Stimulated activated CD4-positive, alpha-beta T cell treated with anti-CD3 and anti-CD28 coated beads, Interleukin-1b, Interleukin-23, amount 100 ng/mL, for 4 hours (primary cell): ENCODE data around the gene DLGAP1.

Experiments
- DNase-seq, 2 donors: peaks; one replicate each; pipeline ENCODE4 v3.0.0-alpha.2; 2020; ENCODE audit warnings: low read depth in 2 of 2

The DLGAP1 gene

GRCh38 chr18:3538954-3539617 is 916.0 kb downstream of the DLGAP1 start:
- DNase-seq, result no peak

GRCh38 chr18:3538456-3538855 is 916.7 kb downstream of the DLGAP1 start:
- DNase-seq, result no peak

DNA sequence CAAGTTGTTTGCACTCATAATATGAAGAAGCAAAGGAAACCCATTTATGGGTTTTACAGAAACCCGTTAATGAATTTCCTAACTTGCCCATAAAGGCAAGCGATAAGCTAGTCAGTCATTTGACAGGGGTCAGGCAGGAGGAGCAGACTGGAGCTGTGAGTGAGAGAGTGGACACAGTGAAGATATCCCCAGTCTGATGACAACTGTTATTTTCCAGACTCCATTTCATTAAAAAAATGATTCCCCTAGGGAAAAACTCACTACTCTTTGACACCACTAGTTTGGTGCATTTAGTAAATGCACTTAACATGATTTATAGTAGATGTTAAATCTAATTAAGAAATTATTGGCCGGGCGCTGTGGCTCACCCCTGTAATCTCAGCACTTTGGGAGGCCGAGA is 924.3 kb downstream of the DLGAP1 start:
- no peak for DNase-seq

DNA sequence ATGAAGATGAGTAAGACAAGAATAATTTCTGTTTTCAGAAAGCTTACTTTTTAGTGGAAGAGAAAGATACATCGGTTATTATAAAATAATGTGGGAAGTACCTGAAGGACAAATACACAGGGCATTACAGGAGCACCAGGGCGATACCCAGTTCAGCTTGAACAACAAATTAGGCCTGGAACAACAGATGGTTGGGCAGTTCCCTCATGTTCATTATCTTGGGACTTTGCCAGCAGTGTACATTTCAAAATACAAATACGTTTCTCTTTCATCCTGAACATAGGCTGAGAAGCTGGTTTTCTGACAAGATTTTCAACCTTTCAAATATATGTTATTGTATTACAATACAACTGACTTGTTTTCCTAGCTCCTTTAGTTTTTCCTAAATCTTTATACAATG is 925.5 kb downstream of the DLGAP1 start:
- DNase-seq, result no peak

- no peak for DNase-seq
Observed at GRCh38 chr18:3529077-3529476, 926.0 kb downstream of the DLGAP1 start.

GRCh38 chr18:3528231-3528630 is 926.9 kb downstream of the DLGAP1 start:
- no peak for DNase-seq

DNA sequence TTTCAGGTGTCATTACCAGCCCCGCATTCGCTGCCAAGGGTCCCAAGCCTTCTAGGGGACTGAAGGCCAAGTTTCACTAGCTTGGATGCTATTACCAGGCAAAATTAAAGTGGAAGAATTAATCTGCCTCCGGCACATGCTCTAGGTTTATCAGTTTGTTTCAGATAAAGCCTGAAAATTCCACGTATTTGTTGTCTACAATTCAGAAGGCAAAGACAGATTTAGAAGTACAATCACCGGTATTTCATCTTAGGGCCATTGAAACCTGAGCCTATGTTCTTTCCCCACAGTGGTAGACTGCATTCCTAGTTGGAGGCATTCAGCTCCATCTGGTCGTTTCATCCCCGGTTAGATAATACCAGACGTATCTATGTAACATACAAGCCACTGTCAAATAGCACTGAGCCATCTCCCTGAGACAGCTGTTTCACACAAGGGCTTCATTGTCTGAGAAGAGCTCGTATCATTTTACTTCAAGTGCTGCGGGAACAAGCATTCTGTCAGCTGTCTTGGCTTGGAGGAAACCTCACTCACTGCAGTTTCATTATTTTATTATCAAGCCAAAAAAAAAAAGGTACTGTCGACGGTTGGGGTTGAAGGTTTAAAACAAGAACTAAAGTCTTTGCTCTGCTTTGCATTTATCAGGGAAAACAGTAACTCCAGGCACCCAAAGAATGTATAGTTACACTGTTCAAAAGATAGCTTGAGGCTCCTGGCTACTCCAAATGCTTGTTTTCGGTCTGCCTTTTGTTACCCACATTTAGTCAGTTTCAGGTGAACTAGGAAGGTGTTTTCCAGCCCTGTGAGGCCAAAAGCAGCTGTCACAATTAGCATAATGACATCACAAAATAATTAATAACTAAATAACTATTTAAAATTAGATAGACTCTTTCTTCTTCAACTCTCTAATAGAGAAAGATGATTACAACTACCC is 928.4 kb downstream of the DLGAP1 start:
- no peak for DNase-seq

- peak in 1 of 2 donors; percentile 0 for DNase-seq
Observed at GRCh38 chr18:3525870-3526420, 929.2 kb downstream of the DLGAP1 start.

DNA sequence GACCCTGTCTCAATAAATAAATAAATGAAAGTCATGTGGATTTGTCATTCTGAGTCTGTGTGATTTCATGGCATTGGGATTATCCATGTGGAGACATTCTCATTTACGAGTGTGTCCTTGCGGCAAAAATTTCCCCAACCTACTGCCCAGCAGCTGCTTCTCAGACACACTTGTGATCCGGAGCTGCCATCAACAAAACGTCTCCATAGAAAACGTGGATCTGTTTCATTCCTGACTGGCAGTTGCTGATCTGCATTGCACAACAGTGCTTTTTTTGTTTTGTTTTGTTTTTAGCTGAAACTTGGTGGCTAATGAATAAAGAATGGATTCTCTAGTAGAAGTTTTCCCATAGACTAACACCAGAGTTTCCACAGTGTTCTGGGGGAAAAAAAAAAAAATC is 930.4 kb downstream of the DLGAP1 start:
- no peak for DNase-seq

- no peak for DNase-seq
Observed at GRCh38 chr18:3520230-3521085, 934.6 kb downstream of the DLGAP1 start.

DNA sequence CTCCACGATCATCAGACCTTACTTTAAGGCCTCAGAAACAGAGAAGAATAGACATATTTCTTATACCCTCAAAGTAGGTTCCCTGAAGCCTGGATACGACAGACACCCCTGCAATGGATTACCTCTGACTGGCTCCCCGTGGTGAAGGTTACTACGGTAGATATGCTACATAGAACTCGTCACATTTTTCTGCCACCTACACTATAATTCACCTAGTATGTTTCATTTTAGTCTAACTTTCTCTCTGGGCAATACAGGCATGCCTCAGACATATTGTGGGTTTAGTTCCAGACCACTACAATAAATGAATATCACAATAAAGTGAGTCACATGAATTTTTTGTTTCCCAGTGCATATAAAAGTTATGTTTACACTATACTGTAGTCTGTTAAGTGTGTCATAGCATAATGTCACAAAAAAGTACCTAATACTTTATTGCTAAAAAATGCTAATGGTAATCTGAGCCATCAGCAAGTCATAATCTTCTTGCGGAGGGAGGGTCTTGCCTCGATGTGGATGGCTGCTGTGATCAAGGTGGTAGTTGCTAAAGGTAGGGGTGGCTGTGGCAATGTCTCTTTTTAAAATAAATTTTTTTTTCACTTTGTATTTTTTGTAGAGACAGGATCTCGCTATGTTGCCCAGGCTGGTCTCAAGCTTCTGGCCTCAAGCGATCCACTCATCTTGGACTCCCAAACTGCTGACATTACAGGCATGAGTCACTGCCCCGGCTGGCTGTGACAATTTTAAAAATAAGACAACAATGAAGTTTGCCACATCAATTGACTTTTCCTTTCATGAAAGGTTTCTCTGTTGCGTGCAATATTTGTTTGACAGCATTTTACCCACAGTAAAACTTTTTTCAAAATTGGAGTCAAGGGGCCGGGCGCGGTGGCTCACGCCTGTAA is 940.5 kb downstream of the DLGAP1 start:
- DNase-seq, result no peak

DNA sequence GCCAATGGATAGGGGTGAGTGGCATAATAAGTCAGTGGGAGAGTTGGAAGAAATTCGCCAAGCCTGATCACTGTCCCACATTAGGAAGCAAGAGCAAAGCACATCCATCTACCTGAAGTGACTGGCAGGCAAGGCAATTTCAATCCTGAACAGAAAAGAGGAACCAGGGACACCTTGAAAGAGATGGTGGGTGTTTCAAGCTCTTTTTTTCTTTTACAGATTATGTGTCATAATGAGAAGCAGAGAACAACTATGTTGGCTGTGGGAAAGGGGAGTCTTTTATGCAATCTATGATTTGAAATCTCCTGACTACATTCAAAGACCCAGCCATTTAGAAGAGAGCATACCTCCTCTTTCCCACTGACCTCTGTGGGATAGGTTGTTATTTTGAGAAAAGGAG is 941.6 kb downstream of the DLGAP1 start:
- DNase-seq, result no peak

DNA sequence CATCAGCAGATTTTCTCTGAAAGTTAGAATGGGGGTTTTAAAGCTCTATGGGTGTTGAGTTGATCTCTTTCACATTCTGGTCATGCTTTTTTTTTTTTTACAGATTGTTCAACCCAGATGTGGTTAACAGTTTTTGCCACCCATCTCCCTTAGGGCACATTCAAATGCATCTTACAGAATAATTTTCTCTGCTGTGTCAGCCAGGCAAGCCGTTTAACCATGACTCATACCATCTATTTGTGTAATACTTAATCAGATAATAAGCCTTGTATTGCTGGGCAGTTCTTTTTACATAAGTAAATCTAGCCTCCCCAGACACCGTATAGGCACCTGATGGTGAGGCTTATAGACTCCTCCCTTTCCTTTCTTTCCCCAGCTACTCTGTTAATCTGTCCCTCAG is 943.1 kb downstream of the DLGAP1 start:
- no peak for DNase-seq

DNA sequence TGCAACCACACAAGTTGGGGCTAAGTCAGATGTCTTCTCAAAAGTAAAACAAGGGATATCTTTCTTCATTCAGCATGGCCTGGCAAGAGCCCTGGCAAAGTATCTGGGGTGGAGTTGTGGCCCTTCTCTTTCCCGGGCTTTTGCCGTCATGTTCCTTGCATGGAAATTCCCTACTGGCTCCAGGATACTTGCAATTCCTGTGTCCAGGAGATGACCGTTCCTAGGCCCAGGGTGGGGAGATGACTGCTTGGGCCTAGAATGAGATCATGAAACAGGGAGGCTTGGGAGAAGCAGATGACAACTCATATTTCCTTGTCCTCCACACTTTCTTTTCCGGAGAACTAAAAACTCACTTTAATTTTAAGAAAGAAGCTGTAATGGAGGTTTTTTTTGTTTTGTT is 944.2 kb downstream of the DLGAP1 start:
- no peak for DNase-seq

GRCh38 chr18:3510024-3510423 is 945.1 kb downstream of the DLGAP1 start:
- DNase-seq, result no peak

DNA sequence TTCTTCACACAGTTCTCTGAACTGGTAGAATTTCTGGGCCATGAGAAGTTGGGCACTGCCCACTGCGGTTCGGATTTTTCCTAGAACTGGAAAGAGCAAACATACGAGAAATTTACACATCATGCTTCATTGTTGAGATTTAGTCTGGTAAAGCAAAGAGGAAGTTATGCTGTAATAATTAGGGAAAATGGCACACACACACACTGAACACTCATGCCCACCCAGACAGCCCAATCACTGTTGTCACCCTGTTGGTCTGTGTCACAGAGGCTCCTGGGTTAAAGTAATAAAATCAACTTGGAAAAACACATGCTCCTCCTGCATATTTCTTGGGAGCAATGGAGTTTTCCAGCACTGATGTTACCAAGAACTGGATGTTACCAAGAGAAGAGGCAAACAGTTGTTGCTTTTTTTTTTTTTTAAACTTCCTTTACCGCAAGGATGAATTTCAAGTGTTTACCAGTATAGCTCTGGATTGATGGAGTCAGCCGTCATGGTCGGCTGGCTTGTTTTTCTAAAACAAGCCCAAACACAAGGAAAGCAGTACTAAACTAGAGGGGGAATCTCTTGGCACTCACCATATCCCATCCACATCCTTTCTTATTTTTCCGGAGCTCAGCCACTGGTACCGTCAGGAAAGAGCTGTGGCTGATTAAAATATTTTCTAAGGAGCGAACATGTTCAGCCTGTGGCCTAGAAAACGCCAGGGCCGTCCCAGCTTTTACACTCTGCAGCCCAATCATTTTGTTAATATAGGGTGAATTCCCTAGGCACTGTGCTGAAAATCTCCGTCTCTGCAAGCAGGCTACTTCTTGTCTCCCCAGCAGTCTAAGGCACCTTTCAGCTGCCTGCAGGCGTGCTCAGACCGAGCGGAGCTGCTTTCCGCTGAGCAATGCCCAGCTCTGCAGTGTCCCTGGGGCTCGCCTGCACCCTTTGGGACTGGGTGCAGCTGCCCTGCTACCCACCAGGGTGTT is 946.2 kb downstream of the DLGAP1 start:
- DNase-seq, result no peak

DNA sequence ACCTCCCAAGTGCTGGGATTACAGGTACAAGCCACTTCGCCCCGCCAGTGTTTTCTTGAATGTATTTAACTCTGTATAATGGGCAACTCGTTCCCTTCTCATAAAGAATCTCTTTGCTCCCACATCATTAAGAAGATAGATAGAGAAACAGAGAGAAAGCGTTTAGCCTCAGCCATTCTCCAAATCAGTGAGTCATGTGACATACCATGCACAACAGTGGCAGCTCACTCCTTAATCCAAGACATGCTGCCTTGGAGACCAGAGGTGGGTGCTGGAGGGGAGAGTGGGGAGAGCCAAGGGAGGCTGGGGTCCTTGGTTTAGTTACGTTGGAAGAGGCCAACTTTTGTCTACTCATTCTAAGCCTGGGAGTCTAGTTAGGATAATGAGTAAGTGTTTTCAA is 950.5 kb downstream of the DLGAP1 start:
- no peak for DNase-seq

GRCh38 chr18:3502650-3503049 is 952.5 kb downstream of the DLGAP1 start:
- no peak for DNase-seq

GRCh38 chr18:3500016-3500415 is 955.1 kb downstream of the DLGAP1 start:
- DNase-seq, result no peak

DNA sequence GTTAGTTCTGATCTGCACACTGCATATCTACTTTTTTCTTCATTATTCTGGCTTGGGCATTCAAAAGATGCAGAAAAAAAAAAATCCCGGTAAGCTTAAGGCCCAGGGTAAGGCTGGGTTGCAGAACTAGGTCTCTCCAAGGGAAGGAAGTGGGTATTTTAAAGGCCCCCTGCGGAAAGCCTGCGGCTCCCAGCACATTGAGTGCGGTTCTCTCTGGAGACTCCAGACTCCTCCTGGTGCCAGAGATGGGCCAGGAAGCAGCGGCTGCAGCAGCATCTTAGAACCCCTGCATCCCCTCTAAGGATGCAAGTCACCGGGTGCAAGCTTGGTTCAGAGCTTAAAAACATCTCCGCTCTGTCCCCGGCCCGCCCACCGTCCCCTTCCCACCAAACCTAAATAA is 955.6 kb downstream of the DLGAP1 start:
- DNase-seq, result no peak
